ENCODE data around the gene POLR2J3.
"Not testable (repeated sequence)": the region's sequence is repeated elsewhere in the genome, so short reads cannot be mapped to it uniquely, and the experiment has no call there.

Gene POLR2J3

GRCh38 chr7:102527822-102528793 lies 44.3 kb downstream of the POLR2J3 start:
- DNase-seq (ENCODE audit: insufficient read length, low spot score); FAIRE-seq: not testable (repeated sequence)

GRCh38 chr7:102527182-102527581 lies 45.2 kb downstream of the POLR2J3 start:
- FAIRE-seq, result not testable (repeated sequence)

GRCh38 chr7:102524803-102525202 lies 47.6 kb downstream of the POLR2J3 start:
- not testable (repeated sequence) for DNase-seq (ENCODE audit: insufficient read length, low spot score); FAIRE-seq

More at GRCh38 chr7:102527182-102527581, 45.2 kb downstream of the POLR2J3 start:
- DNase-seq (ENCODE audit: insufficient read length, low spot score), result not testable (repeated sequence)

- not testable (repeated sequence) for FAIRE-seq; DNase-seq (ENCODE audit: insufficient read length, low spot score)
Measured at GRCh38 chr7:102520797-102521196, 51.6 kb downstream of the POLR2J3 start.

- FAIRE-seq, result peak; percentile 48
- not testable (repeated sequence) for DNase-seq (ENCODE audit: insufficient read length, low spot score)
Measured at GRCh38 chr7:102517550-102518147, 54.7 kb downstream of the POLR2J3 start, which contains the start of gene RASA4B. RASA4B (minus strand) TSS chr7:102517777; CDS start chr7:102517710, 67 bp downstream.

Data from GM19239 (cell line).